T follicular helper cell (primary cell): Measurements from ENCODE around the gene AFTPH.
"Not testable (repeated sequence)": the region's sequence is repeated elsewhere in the genome, so short reads cannot be mapped to it uniquely, and the experiment has no call there.

ENCODE experiments used
- DNase-seq: peaks from one replicate; pipeline ENCODE4 v3.0.0-alpha.2; 2020; ENCODE audit warnings: low read depth

The AFTPH gene

GRCh38 chr2:64493788-64494187 lies 30.3 kb upstream of the AFTPH start:
- no peak for DNase-seq

- no peak for DNase-seq
Measured at GRCh38 chr2:64498438-64498837, 25.7 kb upstream of the AFTPH start.

- DNase-seq, result no peak
Measured at GRCh38 chr2:64500549-64500948, 23.6 kb upstream of the AFTPH start.

DNA sequence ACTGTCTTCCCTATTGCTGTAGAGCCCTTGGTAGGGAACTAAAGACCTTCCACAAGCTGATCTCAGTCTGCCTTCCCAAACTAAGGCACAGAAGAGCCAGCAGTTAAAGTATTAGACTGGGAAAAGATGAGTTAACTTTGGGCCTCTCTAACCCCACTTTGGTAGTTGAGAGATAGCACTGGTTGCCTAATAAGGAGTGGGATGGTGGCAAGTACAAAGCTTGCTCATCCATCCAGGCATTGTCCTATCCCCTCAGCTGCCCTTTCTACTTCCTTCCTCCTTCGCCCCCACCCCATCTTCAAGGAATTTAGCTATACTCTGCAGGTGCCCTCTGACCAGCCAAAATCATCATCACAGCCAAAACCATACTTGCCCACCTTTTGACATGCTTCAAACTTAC lies 22.2 kb upstream of the AFTPH start:
- DNase-seq, result no peak

DNA sequence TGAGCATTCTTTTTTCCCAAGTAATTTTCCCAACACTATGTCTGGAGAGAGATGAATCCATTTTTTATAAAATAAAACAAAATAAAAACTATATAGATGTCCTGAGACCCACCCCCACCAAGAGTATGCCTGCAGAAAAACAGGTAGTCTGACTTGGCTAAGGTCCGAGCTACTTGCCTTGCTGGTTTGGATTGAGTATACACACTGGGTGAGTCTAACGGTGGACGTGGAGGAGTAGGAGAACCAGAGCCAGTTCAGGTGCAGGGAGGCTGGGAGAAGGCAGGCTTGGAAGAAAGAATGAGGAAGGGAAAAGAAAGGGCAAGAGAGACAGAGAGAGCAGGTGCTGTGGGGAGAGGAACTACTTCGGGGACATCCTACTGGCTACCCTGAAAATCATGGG lies 21.3 kb upstream of the AFTPH start:
- DNase-seq, result no peak

GRCh38 chr2:64504774-64505720 lies 19.1 kb upstream of the AFTPH start:
- DNase-seq, result no peak

DNA sequence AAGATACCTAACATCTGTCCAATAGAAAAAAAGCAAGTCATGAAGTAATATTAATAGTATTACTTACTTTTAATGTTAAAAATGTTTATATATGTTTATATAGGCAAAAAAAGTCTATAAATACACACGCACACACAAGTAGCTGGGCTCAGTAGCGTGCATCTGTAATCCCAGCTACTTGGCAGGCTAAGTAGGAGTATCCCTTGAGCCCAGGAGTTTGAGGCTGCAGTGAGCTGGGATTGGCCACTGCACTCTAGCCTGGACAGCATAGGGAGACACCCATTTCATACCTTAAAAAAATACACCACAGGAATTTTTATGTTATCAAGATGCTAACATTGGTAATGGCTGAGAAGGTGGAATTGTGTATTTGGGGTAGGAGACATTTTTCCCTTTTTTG lies 17.4 kb upstream of the AFTPH start:
- DNase-seq, result no peak

- no peak for DNase-seq
Measured at GRCh38 chr2:64514008-64514407, 10.1 kb upstream of the AFTPH start.

DNA sequence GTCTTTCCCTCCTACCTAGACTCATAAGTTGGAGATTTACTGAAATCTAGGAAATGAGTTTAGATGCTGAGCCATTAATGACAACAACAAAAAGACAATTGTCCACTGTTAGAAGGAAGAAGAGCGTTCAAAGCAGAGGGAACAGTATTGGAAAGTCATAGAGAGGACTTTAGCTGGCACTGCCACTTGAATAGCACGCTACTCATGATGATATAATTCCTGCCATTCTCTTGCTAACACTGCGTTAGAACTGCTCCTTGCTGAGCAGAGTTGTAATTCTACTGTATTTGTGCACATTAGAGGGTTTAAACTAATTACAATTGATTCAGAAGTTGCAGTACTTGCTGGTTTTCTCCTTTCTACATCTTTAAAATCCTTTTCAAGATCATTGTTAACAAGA lies 9.0 kb upstream of the AFTPH start:
- no peak for DNase-seq

GRCh38 chr2:64516651-64517510 lies 7.2 kb upstream of the AFTPH start:
- no peak for DNase-seq

- DNase-seq, result no peak
Measured at GRCh38 chr2:64517511-64517884, 6.6 kb upstream of the AFTPH start.

GRCh38 chr2:64522843-64523428 lies 1.2 kb upstream of the AFTPH start:
- peak; percentile 62 for DNase-seq

- DNase-seq, result no peak
Measured at GRCh38 chr2:64524604-64525316, 632 bp downstream of the AFTPH start.

GRCh38 chr2:64525317-64525613 lies 1.1 kb downstream of the AFTPH start:
- no peak for DNase-seq

GRCh38 chr2:64526034-64526433 lies 1.9 kb downstream of the AFTPH start:
- no peak for DNase-seq

GRCh38 chr2:64530946-64531345 lies 6.8 kb downstream of the AFTPH start:
- not testable (repeated sequence) for DNase-seq

DNA sequence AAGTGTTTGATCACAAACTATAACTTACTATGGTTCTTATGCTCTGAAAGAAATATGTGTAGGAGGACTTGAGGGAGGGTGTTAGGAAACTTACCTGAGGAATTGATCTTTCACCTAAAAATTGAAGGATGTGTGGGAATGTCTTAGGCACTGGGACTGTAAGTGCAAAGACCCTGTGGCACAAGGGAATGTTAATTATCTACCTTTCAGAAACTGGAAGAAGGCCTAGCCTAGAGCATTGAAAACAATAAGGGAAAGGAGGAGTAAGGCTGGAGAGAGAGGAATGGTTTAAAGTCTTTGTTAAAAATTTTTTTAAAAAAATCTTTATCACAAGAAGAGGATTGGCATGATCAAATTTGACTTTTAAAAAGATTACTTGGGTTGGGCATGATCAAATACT lies 7.9 kb downstream of the AFTPH start:
- no peak for DNase-seq

- no peak for DNase-seq
Measured at GRCh38 chr2:64533882-64534281, 9.8 kb downstream of the AFTPH start.

DNA sequence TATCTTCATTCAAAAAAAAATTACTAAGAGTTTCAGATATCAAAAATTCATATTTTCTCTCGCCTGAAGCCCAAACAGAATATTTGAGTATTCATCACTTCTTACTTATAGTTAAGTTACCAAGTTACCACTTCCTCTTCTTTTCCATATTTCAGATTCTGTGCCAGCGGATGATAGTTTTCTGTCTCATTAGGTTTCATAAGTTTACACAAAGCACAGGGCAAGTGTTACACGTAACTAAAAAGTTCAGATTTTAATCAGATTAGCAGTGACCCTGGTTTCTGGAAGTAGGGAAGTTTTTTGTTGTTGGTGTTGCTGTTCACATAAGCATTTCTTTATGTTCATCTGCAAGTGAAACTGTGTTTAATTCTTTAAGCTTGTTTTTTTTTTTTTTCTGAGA lies 10.2 kb downstream of the AFTPH start:
- DNase-seq, result no peak

DNA sequence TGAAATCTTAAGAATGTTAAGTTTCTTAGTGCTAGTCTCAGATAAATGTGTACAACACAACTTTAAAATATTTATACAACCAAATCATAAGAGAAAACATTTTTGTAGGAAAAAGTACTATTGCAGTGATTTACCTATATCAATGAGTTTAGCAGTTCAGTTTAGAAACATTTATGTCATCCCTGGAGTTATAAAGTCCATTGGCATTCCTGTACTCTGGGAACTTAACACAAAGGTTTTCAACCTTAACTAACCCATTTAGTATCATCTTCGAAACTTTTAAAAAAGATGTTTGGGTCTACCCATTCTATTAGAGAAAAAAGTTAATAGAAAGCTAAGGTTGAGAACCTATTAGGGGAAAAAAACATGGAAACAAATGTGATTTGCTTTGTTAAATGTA lies 10.9 kb downstream of the AFTPH start:
- no peak for DNase-seq

- DNase-seq, result no peak
Measured at GRCh38 chr2:64537991-64538390, 13.9 kb downstream of the AFTPH start.

GRCh38 chr2:64538764-64539433 lies 14.8 kb downstream of the AFTPH start:
- DNase-seq, result no peak
